HepG2 (cell line): ENCODE results near the gene TMEM134. TPM values are rescaled to one million over a fixed set of nuclear protein-coding genes. Genes with fewer than 3 reads are reported as not detected.

ENCODE experiments used
- ADNP ChIP-seq: sonication (generic); formaldehyde crosslinking; IDR thresholded peaks from 2 replicates; pipeline ENCODE4 v1.4.0; 2020; ENCODE audit warnings: missing genetic modification reagents
- CHCHD3 ChIP-seq: sonication (generic); formaldehyde crosslinking; IDR thresholded peaks from 2 replicates; pipeline ENCODE4 v1.8.0; 2022; ENCODE audit warnings: mild to moderate bottlenecking, missing genetic modification reagents, moderate library complexity
- CTCF ChIP-seq: sonication (generic); formaldehyde crosslinking; IDR thresholded peaks from 2 replicates; pipeline ENCODE4 v1.5.0; 2020; ENCODE audit warnings: mild to moderate bottlenecking, missing genetic modification reagents, moderate library complexity
- DNMT3B ChIP-seq: conservative IDR thresholded peaks from 2 replicates; pipeline ENCODE4 v1.6.1; 2016; ENCODE audit warnings: missing biosample characterization, control low read depth
- DPF2 ChIP-seq: sonication (generic); formaldehyde crosslinking; IDR thresholded peaks from 2 replicates; pipeline ENCODE4 v1.4.0; 2020; ENCODE audit warnings: mild to moderate bottlenecking, low read depth, missing genetic modification reagents, borderline replicate concordance
- FOXK1 ChIP-seq: sonication (generic); formaldehyde crosslinking; IDR thresholded peaks from 2 replicates; pipeline ENCODE4 v1.4.0; 2020; ENCODE audit warnings: low read depth, missing genetic modification reagents, borderline replicate concordance
- FOXM1 ChIP-seq: sonication (generic); formaldehyde crosslinking; IDR thresholded peaks from 2 replicates; pipeline ENCODE4 v1.5.0; 2020; ENCODE audit warnings: missing genetic modification reagents
- HNF4A ChIP-seq: sonication (generic); formaldehyde crosslinking; IDR thresholded peaks from 2 replicates; pipeline ENCODE4 v1.4.0; 2020; ENCODE audit warnings: missing genetic modification reagents
- KDM4B ChIP-seq: sonication (generic); formaldehyde crosslinking; IDR thresholded peaks from 2 replicates; pipeline ENCODE4 v1.4.0; 2020; ENCODE audit warnings: missing genetic modification reagents
- MNT ChIP-seq: fragments of 450-650 bp; IDR thresholded peaks from 2 replicates; pipeline ENCODE4 v1.6.1; 2016
- NCOR1 ChIP-seq: fragments of 200-600 bp; sonication (generic); IDR thresholded peaks from 2 replicates; pipeline ENCODE4 v1.7.0; 2017; ENCODE audit warnings: antibody characterized with exemption, low read length, borderline replicate concordance
- SMAD1 ChIP-seq: sonication (generic); formaldehyde crosslinking; IDR thresholded peaks from 2 replicates; pipeline ENCODE4 v1.4.0; 2020; ENCODE audit warnings: missing genetic modification reagents, low read depth, mild to moderate bottlenecking, borderline replicate concordance
- TAF1 ChIP-seq: sonication (generic); formaldehyde crosslinking; IDR thresholded peaks from 2 replicates; pipeline ENCODE4 v1.4.0; 2020; ENCODE audit warnings: missing genetic modification reagents
- TAF15 ChIP-seq: fragments of 200-400 bp; formaldehyde crosslinking; IDR thresholded peaks from one replicate; pipeline ENCODE4 v1.6.1; 2018; ENCODE audit warnings: mild to moderate bottlenecking, low read depth, low read length; ENCODE audit not compliant: poor library complexity, severe bottlenecking
- THRA ChIP-seq: sonication (generic); formaldehyde crosslinking; IDR thresholded peaks from 2 replicates; pipeline ENCODE4 v1.4.0; 2020; ENCODE audit warnings: missing genetic modification reagents, borderline replicate concordance
- ZBTB21 ChIP-seq: sonication (generic); formaldehyde crosslinking; IDR thresholded peaks from 2 replicates; pipeline ENCODE4 v1.4.0; 2020; ENCODE audit warnings: missing genetic modification reagents
- ZMAT5 ChIP-seq: sonication (generic); formaldehyde crosslinking; IDR thresholded peaks from 2 replicates; pipeline ENCODE4 v1.5.0; 2020; ENCODE audit warnings: mild to moderate bottlenecking, low read depth, missing genetic modification reagents, borderline replicate concordance
- ZNF274 ChIP-seq: sonication (generic); formaldehyde crosslinking; IDR thresholded peaks from 2 replicates; pipeline ENCODE4 v1.5.1; 2020; ENCODE audit warnings: mild to moderate bottlenecking, missing genetic modification reagents
- ZNF614 ChIP-seq: IDR thresholded peaks from 2 replicates; pipeline ENCODE4 v1.6.1; 2018; ENCODE audit warnings: missing biosample characterization, missing genetic modification reagents, inconsistent platforms, borderline replicate concordance
- ZNF652 ChIP-seq: IDR thresholded peaks from 2 replicates; pipeline ENCODE4 v1.6.1; 2016; ENCODE audit warnings: low read depth, borderline replicate concordance
- polyA plus RNA-seq, 8 experiments: library from polyadenylated mRNA; depleted of rRNA in 3 of 8; stranded (reverse) in 7 of 8; unstranded in 1 of 8; fragments of >200 nt; fragmentation: Illumina TruSeq in 4 of 8; extraction: Trizol in 4 of 8; gene quantifications; 2 replicates each; pipeline versions ENCODE4 v1.2.1 to v1.2.3, GENCODE V29; 2011 to 2016; ENCODE audit warnings: low read depth in 4 of 8, missing spikeins in 1 of 8, mixed read lengths in 1 of 8; ENCODE audit not compliant: insufficient read depth in 1 of 8
- total RNA-seq, 5 experiments: library from RNA; depleted of rRNA; stranded (reverse); fragments of >200 nt; fragmentation: Illumina TruSeq; extraction: Trizol; gene quantifications; 2 replicates each; pipeline ENCODE4 v1.2.3, GENCODE V29; 2016; ENCODE audit warnings: low read depth in 1 of 5
- TF ChIP-seq, protein P1 (sequence below): sonication (generic); formaldehyde crosslinking; IDR thresholded peaks from 2 replicates; pipeline ENCODE4 v1.5.0; 2020; ENCODE audit warnings: missing genetic modification reagents
- TF ChIP-seq, protein P2 (sequence below): sonication (generic); formaldehyde crosslinking; IDR thresholded peaks from 2 replicates; pipeline ENCODE4 v1.4.0; 2020; ENCODE audit warnings: missing genetic modification reagents

Gene TMEM134
- total and polyA plus RNA-seq, 2 of the 13 experiments (the other 11 are each of a cell fraction or from before 2014, with no cell fraction given) = 6.9 to 26.9 TPM

DNA sequence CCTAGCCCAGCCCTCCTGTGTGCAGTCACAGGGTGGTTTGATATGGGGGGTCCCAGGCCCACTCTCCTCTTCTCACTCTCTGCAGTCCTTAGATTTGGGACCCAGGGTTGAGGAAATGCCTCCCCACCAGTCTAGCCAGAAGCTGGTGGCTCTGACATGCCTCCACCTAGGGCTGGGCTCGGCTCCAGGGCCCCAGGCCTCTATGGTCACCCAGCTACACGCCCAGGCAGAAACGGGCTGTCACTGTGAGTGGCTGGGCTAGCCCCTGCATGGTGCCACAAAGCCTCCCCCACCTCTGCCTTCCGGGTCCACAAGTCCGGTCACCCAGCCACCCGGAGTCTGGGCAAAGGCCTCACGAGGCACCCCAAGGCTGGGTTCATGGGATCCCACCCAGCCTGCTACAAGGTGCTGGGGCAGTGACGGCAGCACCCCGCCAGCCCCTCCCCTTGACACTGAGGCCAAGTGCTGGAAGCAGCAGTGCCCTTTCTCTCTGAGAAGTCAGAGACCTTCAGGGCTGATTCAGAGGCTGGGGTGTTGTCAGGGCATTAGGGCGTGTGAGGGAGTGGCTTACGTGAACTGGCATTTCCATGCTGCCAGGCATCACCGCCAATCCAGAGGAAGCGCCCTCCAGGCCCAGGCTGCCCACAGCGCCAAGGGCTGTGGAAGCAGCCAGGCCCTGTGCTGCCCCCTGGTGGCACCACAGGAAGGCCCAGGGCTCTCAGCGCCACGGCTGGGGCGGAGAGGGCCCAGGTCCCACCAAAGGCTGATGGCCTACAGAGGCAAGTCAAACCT lies 36.8 kb upstream of the TMEM134 start (continued):
- TF ChIP-seq KDM4B (CRISPR knock-in tag) = peak; percentile 2; the same call in 1 of the 2 replicates
- TF ChIP-seq, protein P1, sequence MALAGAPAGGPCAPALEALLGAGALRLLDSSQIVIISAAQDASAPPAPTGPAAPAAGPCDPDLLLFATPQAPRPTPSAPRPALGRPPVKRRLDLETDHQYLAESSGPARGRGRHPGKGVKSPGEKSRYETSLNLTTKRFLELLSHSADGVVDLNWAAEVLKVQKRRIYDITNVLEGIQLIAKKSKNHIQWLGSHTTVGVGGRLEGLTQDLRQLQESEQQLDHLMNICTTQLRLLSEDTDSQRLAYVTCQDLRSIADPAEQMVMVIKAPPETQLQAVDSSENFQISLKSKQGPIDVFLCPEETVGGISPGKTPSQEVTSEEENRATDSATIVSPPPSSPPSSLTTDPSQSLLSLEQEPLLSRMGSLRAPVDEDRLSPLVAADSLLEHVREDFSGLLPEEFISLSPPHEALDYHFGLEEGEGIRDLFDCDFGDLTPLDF (CRISPR knock-in tag) = no peak
- TF ChIP-seq FOXK1 (CRISPR knock-in tag) = no peak
- peak; percentile 17; the same call in 1 of the 2 replicates for TF ChIP-seq ZBTB21 (CRISPR knock-in tag)
- TF ChIP-seq NCOR1 = no peak
- no peak for TF ChIP-seq ZMAT5
- TF ChIP-seq FOXM1 (CRISPR knock-in tag) = no peak
- no peak; the same call in none of the 2 replicates for TF ChIP-seq HNF4A (CRISPR knock-in tag)
- no peak for TF ChIP-seq THRA (CRISPR knock-in tag)
- TF ChIP-seq CHCHD3 (CRISPR knock-in tag) = no peak
- peak; percentile 39; the same call in 1 of the 2 replicates for TF ChIP-seq TAF1
- no peak for TF ChIP-seq TAF15
- no peak for TF ChIP-seq DPF2 (CRISPR knock-in tag)
- no peak for TF ChIP-seq ZNF652 (CRISPR knock-in tag)
- no peak for TF ChIP-seq ZNF274 (CRISPR knock-in tag)
- TF ChIP-seq CTCF (CRISPR knock-in tag) = peak; percentile 98
- no peak for TF ChIP-seq MNT
- no peak for TF ChIP-seq ADNP (CRISPR knock-in tag)
- TF ChIP-seq DNMT3B (CRISPR knock-in tag) = no peak
- TF ChIP-seq, protein P2, sequence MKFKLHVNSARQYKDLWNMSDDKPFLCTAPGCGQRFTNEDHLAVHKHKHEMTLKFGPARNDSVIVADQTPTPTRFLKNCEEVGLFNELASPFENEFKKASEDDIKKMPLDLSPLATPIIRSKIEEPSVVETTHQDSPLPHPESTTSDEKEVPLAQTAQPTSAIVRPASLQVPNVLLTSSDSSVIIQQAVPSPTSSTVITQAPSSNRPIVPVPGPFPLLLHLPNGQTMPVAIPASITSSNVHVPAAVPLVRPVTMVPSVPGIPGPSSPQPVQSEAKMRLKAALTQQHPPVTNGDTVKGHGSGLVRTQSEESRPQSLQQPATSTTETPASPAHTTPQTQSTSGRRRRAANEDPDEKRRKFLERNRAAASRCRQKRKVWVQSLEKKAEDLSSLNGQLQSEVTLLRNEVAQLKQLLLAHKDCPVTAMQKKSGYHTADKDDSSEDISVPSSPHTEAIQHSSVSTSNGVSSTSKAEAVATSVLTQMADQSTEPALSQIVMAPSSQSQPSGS (CRISPR knock-in tag) = no peak
- peak; percentile 91 for TF ChIP-seq SMAD1
- peak; percentile 61; the same call in 1 of the 2 replicates for TF ChIP-seq ZNF614 (CRISPR knock-in tag)
